IPS-15b (cell line): ENCODE measurements around the gene CDK10.
"Not testable (repeated sequence)": the region's sequence is repeated elsewhere in the genome, so short reads cannot be mapped to it uniquely, and the experiment has no call there.

Source experiments
- H3K27me3 ChIP-seq: one replicate; pipeline ENCODE4 v1.6.1; 2013; ENCODE audit warnings: low read length; ENCODE audit not compliant: control insufficient read depth, insufficient read depth
- H3K36me3 ChIP-seq: one replicate; pipeline ENCODE4 v1.6.1; 2013; ENCODE audit warnings: low read length; ENCODE audit not compliant: control insufficient read depth, insufficient read depth
- H3K4me1 ChIP-seq: one replicate; pipeline ENCODE4 v1.6.1; 2013; ENCODE audit warnings: mild to moderate bottlenecking, low read length; ENCODE audit not compliant: control insufficient read depth, insufficient read depth
- H3K4me3 ChIP-seq: one replicate; pipeline ENCODE4 v1.5.1; 2013; ENCODE audit warnings: low read depth, low read length
- H3K9ac ChIP-seq: one replicate; pipeline ENCODE4 v1.6.1; 2013; ENCODE audit warnings: low read depth, mild to moderate bottlenecking, low read length
- H3K9me3 ChIP-seq: one replicate; pipeline ENCODE4 v1.6.1; 2013; ENCODE audit warnings: mild to moderate bottlenecking, low read length; ENCODE audit not compliant: control insufficient read depth, insufficient read depth

Gene CDK10

GRCh38 chr16:89698717-89699116, 12.2 kb downstream of the CDK10 start:
- not testable (repeated sequence) for H3K4me1 ChIP-seq, H3K9me3 ChIP-seq, H3K9ac ChIP-seq, H3K4me3 ChIP-seq, H3K27me3 ChIP-seq
- H3K36me3 ChIP-seq = peaks cover 23% of the 10 kb centered on the region

GRCh38 chr16:89699629-89700099, 13.2 kb downstream of the CDK10 start:
- H3K9me3 ChIP-seq, H3K27me3 ChIP-seq, H3K4me1 ChIP-seq, H3K9ac ChIP-seq: not testable (repeated sequence)
- Histone ChIP-seq H3K4me3 (peak overlapping the region; percentile 37), H3K36me3 (peaks cover 14% of the 10 kb centered on the region)

- Histone ChIP-seq H3K9ac (no peak overlapping the region), H3K36me3 (peaks cover 14% of the 10 kb centered on the region), H3K27me3 (peaks cover 6% of the 10 kb centered on the region), H3K9me3 (no peaks in the 10 kb centered on the region), H3K4me3 (peak overlapping the region; percentile 75), H3K4me1 (no peaks in the 10 kb centered on the region)
These were observed 13.7 kb downstream of the CDK10 start for GRCh38 chr16:89700100-89700648.

DNA sequence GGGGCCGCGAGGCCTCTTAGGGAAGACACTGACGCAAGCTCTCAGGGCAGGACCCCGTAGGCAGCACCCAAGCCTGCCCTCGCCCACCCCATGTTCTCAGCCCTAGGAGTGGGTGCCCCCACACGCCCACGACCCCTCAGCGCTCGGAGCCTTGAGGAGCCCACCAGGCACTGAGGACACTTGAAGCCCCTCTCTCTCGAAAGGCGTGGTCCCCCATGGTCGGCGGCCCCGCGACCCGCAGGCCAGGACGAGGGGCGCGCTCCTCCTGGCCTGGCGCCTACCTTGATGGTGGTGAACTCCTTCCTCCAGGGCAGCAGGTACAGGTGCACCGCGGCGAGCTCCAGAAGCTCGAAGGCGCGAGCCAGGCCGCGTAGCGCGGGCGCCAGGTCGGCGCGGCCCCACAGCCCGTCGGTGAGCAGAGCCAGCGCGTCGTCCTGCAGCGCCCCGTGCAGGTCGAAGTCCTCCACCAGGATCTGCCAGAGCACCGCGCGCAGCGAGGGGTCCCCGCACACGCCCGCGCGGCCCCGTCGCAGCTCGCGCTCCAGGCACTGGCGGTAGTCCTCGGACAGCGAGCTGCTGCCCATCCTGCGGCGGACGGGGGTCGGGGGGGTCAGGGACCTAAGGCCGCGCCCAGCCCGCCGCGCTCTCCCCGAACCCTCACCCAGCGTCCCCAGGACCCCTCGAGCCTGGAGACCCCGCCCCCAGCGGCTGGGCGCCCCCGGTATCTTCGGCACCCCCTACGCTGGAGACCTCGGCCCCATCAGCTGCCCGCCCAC, 14.3 kb downstream of the CDK10 start:
- Histone ChIP-seq H3K9me3 (no peaks in the 10 kb centered on the region), H3K27me3 (peaks cover 6% of the 10 kb centered on the region), H3K9ac (no peak overlapping the region), H3K4me3 (peak overlapping the region; percentile 75), H3K4me1 (no peaks in the 10 kb centered on the region), H3K36me3 (peaks cover 14% of the 10 kb centered on the region)

GRCh38 chr16:89701425-89702406, 15.2 kb downstream of the CDK10 start, which contains the start of gene SPATA2L:
Gene SPATA2L (minus strand): TSS chr16:89701705. CDS start chr16:89701232, 473 bp downstream.
- no peaks in the 10 kb centered on the region for H3K4me1 ChIP-seq
- H3K9me3 ChIP-seq = no peaks in the 10 kb centered on the region
- peak within 1 kb of the TSS; percentile 75 for H3K4me3 ChIP-seq
- peaks cover 10% of the 10 kb centered on the region for H3K36me3 ChIP-seq
- H3K9ac ChIP-seq = peak within 1 kb of the TSS; percentile 37
- H3K27me3 ChIP-seq = peaks cover 6% of the 10 kb centered on the region

GRCh38 chr16:89704281-89704680, 17.8 kb downstream of the CDK10 start:
- no peak overlapping the region for H3K4me3 ChIP-seq
- H3K27me3 ChIP-seq = peaks cover 6% of the 10 kb centered on the region
- H3K9ac ChIP-seq = no peak overlapping the region
- H3K9me3 ChIP-seq = no peaks in the 10 kb centered on the region
- H3K36me3 ChIP-seq = peaks cover 7% of the 10 kb centered on the region
- peaks cover under 1% of the 10 kb centered on the region for H3K4me1 ChIP-seq

GRCh38 chr16:89705006-89705405, 18.5 kb downstream of the CDK10 start:
- peaks cover 2% of the 10 kb centered on the region for H3K4me1 ChIP-seq
- no peak overlapping the region for H3K9ac ChIP-seq

GRCh38 chr16:89706518-89707260, 20.2 kb downstream of the CDK10 start:
- Histone ChIP-seq H3K9me3 (no peaks in the 10 kb centered on the region), H3K36me3 (peaks cover 6% of the 10 kb centered on the region), H3K9ac (no peak overlapping the region), H3K4me1 (peaks cover 2% of the 10 kb centered on the region), H3K4me3 (no peak overlapping the region), H3K27me3 (peaks cover 6% of the 10 kb centered on the region)

More at GRCh38 chr16:89705006-89705405, 18.5 kb downstream of the CDK10 start:
- no peaks in the 10 kb centered on the region for H3K9me3 ChIP-seq
- peaks cover 6% of the 10 kb centered on the region for H3K27me3 ChIP-seq
- H3K36me3 ChIP-seq = peaks cover 6% of the 10 kb centered on the region
- H3K4me3 ChIP-seq = no peak overlapping the region

DNA sequence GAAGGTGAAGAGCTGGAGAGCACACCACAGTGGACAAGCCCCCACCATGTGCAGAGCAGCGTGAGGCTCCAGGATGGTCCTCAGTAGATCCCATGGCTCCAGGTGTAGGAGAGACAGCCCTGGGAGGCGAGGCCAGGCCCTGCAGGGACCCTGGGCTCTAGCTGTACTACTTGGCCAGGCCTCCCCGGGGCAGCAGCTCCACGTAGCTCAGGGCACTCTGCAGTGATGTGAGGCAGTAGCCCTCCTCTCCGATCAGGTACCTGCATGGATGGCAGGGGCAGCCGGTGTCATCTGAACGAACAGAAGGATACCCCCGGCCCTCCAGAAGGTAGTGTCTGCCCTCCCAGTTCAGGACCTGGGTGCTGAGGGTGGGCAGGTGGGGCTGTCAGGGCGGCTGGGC, 21.2 kb downstream of the CDK10 start:
- Histone ChIP-seq H3K9ac (no peak overlapping the region), H3K9me3 (no peaks in the 10 kb centered on the region), H3K4me3 (no peak overlapping the region), H3K4me1 (peaks cover 2% of the 10 kb centered on the region), H3K36me3 (peaks cover 6% of the 10 kb centered on the region), H3K27me3 (peaks cover 6% of the 10 kb centered on the region)

- no peaks in the 10 kb centered on the region for H3K27me3 ChIP-seq
- no peak overlapping the region for H3K4me3 ChIP-seq
- peaks cover 6% of the 10 kb centered on the region for H3K36me3 ChIP-seq
- peaks cover 2% of the 10 kb centered on the region for H3K4me1 ChIP-seq
- no peaks in the 10 kb centered on the region for H3K9me3 ChIP-seq
- no peak overlapping the region for H3K9ac ChIP-seq
These were observed 22.0 kb downstream of the CDK10 start for GRCh38 chr16:89708481-89708931.

GRCh38 chr16:89709166-89709565, 22.7 kb downstream of the CDK10 start:
- H3K4me1 ChIP-seq = peaks cover 2% of the 10 kb centered on the region
- no peak overlapping the region for H3K9ac ChIP-seq
- no peaks in the 10 kb centered on the region for H3K27me3 ChIP-seq
- H3K4me3 ChIP-seq = no peak overlapping the region
- peaks cover 6% of the 10 kb centered on the region for H3K36me3 ChIP-seq
- no peaks in the 10 kb centered on the region for H3K9me3 ChIP-seq
